ENCODE results near the gene DTNB.

Gene DTNB

GRCh38 chr2:25523060-25523459 is 150.3 kb downstream of the DTNB start:
- TF ChIP-seq, protein P1, sequence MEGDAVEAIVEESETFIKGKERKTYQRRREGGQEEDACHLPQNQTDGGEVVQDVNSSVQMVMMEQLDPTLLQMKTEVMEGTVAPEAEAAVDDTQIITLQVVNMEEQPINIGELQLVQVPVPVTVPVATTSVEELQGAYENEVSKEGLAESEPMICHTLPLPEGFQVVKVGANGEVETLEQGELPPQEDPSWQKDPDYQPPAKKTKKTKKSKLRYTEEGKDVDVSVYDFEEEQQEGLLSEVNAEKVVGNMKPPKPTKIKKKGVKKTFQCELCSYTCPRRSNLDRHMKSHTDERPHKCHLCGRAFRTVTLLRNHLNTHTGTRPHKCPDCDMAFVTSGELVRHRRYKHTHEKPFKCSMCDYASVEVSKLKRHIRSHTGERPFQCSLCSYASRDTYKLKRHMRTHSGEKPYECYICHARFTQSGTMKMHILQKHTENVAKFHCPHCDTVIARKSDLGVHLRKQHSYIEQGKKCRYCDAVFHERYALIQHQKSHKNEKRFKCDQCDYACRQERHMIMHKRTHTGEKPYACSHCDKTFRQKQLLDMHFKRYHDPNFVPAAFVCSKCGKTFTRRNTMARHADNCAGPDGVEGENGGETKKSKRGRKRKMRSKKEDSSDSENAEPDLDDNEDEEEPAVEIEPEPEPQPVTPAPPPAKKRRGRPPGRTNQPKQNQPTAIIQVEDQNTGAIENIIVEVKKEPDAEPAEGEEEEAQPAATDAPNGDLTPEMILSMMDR (IDR thresholded peaks at IDR 0.05; ENCODE audit: low read depth, low read length): no peak

GRCh38 chr2:25521665-25522387 is 151.6 kb downstream of the DTNB start:
- DNase-seq (ENCODE audit: extremely low read depth, low read depth): peak; percentile 63
- TF ChIP-seq, protein P1 (IDR thresholded peaks at IDR 0.05; ENCODE audit: low read depth, low read length): peak; percentile 80

More at GRCh38 chr2:25523060-25523459, 150.3 kb downstream of the DTNB start:
- no peak for DNase-seq (ENCODE audit: extremely low read depth, low read depth)

DNA sequence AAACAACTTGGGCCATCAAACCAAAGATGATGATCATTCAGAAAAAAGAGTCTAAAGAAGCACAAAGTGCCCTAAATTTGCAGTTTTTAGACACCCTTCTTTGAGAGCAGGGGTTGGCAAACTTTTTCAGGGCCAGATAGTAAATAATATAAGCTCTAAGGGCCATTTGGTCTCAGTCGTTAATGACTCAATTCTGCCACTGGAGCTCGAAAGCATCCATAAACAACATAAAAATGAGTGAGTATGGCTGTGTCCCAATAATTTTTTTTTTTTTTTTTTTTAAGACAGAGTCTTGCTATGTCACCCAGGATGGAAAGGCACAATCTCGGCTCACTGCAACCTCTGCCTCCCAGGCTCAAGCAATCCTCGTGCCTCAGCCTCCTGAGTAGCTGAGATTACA is 152.3 kb downstream of the DTNB start:
- no peak for DNase-seq (ENCODE audit: extremely low read depth, low read depth)
- TF ChIP-seq, protein P1 (IDR thresholded peaks at IDR 0.05; ENCODE audit: low read depth, low read length): no peak

GRCh38 chr2:25517701-25518100 is 155.7 kb downstream of the DTNB start:
- DNase-seq (ENCODE audit: extremely low read depth, low read depth): no peak

GRCh38 chr2:25514043-25514637 is 159.2 kb downstream of the DTNB start:
- no peak for DNase-seq (ENCODE audit: extremely low read depth, low read depth)
- TF ChIP-seq, protein P1 (IDR thresholded peaks at IDR 0.05; ENCODE audit: low read depth, low read length): no peak

More at GRCh38 chr2:25517701-25518100, 155.7 kb downstream of the DTNB start:
- TF ChIP-seq, protein P1 (IDR thresholded peaks at IDR 0.05; ENCODE audit: low read depth, low read length): no peak

- DNase-seq (ENCODE audit: extremely low read depth, low read depth): no peak
- TF ChIP-seq, protein P1 (IDR thresholded peaks at IDR 0.05; ENCODE audit: low read depth, low read length): no peak
These were observed 160.7 kb downstream of the DTNB start for GRCh38 chr2:25512707-25513106.

- DNase-seq (ENCODE audit: extremely low read depth, low read depth): no peak
- TF ChIP-seq, protein P1 (IDR thresholded peaks at IDR 0.05; ENCODE audit: low read depth, low read length): no peak
These were observed 167.2 kb downstream of the DTNB start for GRCh38 chr2:25506226-25506625.
